ENCODE results near the gene DNAJC22. TPM values are rescaled to one million over a fixed set of nuclear protein-coding genes. Genes with fewer than 3 reads are reported as not detected.
A peak's percentile ranks its signal among the peaks of the same experiment; 100 is the strongest.

Gene DNAJC22
- total and polyA plus RNA-seq, 7 donors = 0.03 to 0.08 TPM; not detected in 5

- TF ChIP-seq, protein P1, sequence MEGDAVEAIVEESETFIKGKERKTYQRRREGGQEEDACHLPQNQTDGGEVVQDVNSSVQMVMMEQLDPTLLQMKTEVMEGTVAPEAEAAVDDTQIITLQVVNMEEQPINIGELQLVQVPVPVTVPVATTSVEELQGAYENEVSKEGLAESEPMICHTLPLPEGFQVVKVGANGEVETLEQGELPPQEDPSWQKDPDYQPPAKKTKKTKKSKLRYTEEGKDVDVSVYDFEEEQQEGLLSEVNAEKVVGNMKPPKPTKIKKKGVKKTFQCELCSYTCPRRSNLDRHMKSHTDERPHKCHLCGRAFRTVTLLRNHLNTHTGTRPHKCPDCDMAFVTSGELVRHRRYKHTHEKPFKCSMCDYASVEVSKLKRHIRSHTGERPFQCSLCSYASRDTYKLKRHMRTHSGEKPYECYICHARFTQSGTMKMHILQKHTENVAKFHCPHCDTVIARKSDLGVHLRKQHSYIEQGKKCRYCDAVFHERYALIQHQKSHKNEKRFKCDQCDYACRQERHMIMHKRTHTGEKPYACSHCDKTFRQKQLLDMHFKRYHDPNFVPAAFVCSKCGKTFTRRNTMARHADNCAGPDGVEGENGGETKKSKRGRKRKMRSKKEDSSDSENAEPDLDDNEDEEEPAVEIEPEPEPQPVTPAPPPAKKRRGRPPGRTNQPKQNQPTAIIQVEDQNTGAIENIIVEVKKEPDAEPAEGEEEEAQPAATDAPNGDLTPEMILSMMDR (IDR thresholded peaks at IDR 0.05) = no peak
- peaks cover 27% of the 10 kb centered on the region for H3K4me1 ChIP-seq
- ATAC-seq (no peak), DNase-seq (no peak)
- H3K27ac ChIP-seq = no peak overlapping the region
- intact Hi-C loops (cut with DNase I) = loop anchor here in 1 of 2 donors (1.0 kb wide), 1 partner anchor 201 kb away; no protein-coding TSS in a partner anchor
- no peaks in the 10 kb centered on the region for H3K27me3 ChIP-seq (ENCODE audit: insufficient read depth in 3 of 3, low read length in 2 of 3)
- H3K36me3 ChIP-seq (ENCODE audit: insufficient read depth in 1 of 2, low read depth in 1 of 2) = no peaks in the 10 kb centered on the region
- no peak overlapping the region for H3K4me3 ChIP-seq
- 62 to 78% (median 65%) methylated on average over 5 of the region's 5 CpGs for WGBS, 3 donors
- no peaks in the 10 kb centered on the region for H3K9me3 ChIP-seq
These were observed 18.9 kb downstream of the DNAJC22 start for GRCh38 chr12:49365542-49365941.

DNA sequence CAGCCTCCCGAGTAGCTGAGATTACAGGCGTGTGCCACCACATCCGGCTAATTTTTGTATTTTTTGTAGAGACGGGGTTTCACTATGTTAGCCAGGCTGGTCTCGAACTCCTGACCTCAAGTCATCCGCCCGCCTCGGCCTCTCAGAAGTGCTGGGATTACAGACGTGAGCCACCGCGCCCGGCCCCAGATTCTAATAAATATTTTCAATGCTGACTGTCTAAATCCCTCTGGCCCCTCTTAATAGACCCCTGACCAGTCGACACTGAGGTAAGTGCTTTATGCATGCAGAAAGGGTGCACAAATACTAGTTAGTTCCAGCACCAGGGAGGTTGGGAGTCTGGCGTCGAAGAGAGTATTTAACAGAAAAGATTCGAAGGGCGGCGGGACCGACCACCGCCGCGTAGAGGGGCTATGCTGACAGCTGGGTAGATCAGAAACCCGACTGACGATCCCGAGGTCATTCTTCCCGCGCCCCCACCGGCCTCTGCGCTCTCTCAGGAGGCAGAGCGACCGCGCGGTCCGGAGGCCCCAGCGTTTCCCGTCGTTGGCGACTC lies 19.5 kb downstream of the DNAJC22 start:
- DNase-seq (no peak), ATAC-seq (peak; percentile 33 to 50 (median 40))
- no peaks in the 10 kb centered on the region for H3K9me3 ChIP-seq
- 9 to 23% (median 10%) methylated on average over 28 to 38 of the region's 38 CpGs for WGBS, 3 donors
- peak overlapping the region; percentile 83 for H3K27ac ChIP-seq
- intact Hi-C loops (cut with DNase I) = no loop called here
- peaks cover 29% of the 10 kb centered on the region for H3K4me1 ChIP-seq
- TF ChIP-seq, protein P1 (IDR thresholded peaks at IDR 0.05) = no peak
- H3K36me3 ChIP-seq (ENCODE audit: insufficient read depth in 1 of 2, low read depth in 1 of 2) = no peaks in the 10 kb centered on the region
- no peaks in the 10 kb centered on the region for H3K27me3 ChIP-seq (ENCODE audit: insufficient read depth in 3 of 3, low read length in 2 of 3)
- H3K4me3 ChIP-seq = peak overlapping the region; percentile 70

DNA sequence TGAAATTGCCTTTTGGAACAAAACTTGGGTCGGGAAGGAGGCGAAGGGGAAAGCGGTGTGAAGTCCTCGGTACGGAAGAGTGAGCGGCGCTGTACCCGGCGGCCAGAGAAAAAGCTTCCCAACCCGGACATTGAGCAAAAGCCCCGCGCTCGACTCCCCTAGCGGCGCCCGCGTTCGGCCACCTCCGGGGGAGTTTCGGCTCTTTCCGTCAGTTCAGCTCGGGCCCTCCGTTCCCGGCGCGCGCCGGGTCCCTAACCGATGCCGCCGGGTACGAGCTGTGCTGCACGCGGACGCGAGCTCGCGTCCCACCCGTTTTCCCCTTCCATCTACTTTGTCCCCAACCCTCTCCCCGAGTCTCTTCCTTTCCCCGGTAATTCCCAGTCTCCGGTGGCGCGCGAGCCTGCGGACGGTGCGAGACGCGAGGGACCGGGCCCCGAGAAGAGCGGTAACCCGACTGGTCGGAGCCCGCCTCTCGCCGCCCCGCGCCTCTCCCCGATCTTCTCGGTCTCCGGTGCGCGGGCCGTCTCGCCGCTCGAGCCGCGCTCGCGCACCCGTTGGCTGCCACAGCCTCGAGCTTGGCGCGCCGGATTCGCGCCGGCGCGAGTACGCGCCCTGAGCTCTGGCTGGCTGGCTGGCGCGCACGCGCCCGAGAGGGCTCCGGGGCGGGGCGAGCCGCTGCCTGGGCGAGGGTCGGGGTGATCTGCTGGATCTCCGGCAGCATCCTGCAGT lies 20.1 kb downstream of the DNAJC22 start:
- H3K27me3 ChIP-seq (ENCODE audit: insufficient read depth in 3 of 3, low read length in 2 of 3) = no peaks in the 10 kb centered on the region
- peak; percentile 87 to 91 (median 90) for ATAC-seq
- no peaks in the 10 kb centered on the region for H3K36me3 ChIP-seq (ENCODE audit: insufficient read depth in 1 of 2, low read depth in 1 of 2)
- H3K9me3 ChIP-seq = no peaks in the 10 kb centered on the region
- intact Hi-C loops (cut with DNase I) = no loop called here
- TF ChIP-seq, protein P1 (IDR thresholded peaks at IDR 0.05) = peak; percentile 28
- H3K4me3 ChIP-seq = peak overlapping the region; percentile 70
- peak; percentile 93 to 95 for DNase-seq
- 0% methylated on average over 57 to 97 of the region's 97 CpGs for WGBS, 3 donors
- peak overlapping the region; percentile 83 for H3K27ac ChIP-seq
- peaks cover 29% of the 10 kb centered on the region for H3K4me1 ChIP-seq

DNA sequence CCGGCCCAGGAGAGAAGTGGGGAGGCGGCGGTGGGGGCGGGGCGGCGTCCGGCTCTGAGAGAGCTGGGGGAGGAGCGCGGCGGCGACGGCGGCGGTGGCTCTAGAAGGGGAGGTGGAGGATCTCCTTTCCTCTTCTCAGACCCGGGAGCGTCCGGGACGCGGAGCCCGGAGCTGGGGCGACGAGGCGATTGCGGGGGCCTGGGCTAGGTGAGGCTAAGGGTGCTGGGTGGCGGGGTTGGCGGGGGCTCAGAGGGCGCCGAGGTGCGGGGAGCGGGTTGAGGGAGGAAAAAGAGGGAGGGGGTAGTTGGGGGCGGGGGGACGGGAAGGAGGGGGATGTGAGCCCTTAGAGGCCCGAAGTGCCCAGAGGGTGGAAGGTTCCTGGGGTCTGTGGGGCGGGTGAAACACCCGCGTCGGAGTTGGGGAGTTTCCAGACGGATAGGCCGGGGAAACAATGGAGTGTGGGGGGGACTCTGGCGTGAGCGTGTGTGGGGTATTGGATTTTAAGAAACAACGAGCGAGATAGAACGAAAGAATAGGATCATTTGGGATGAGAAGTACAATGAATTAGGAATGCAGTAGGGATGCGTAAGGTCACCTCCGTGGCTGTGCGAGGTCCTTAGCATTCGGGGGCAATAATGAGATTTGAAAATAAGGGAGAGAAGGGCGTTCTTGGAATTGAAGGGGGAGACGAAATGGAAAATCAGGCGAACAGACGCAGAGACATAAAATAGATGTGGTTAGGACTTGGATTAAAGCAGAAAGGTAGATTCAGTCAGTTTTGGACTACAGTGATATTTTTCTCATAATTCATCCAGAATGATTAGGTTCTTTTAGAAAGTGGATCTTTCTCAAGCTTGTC lies 20.9 kb downstream of the DNAJC22 start, which contains the start of gene SPATS2:
SPATS2 (plus strand) TSS at position 82 of the 859 bp plus-strand sequence. CDS start 93,551 bp downstream, outside the sequence.
- Histone ChIP-seq H3K4me1 (peaks cover 29% of the 10 kb centered on the region), H3K4me3 (peak within 1 kb of the TSS; percentile 70), H3K27ac (peak within 1 kb of the TSS; percentile 83), H3K9me3 (no peaks in the 10 kb centered on the region), H3K36me3 (ENCODE audit: insufficient read depth in 1 of 2, low read depth in 1 of 2) (peaks cover 0 to 3% of the 10 kb centered on the region in 2 donors), H3K27me3 (ENCODE audit: insufficient read depth in 3 of 3, low read length in 2 of 3) (no peaks in the 10 kb centered on the region)
- 0 to 2% (median 1%) methylated on average over 41 to 52 of the region's 52 CpGs for WGBS, 3 donors
- TF ChIP-seq, protein P1 (IDR thresholded peaks at IDR 0.05) = no peak
- DNase-seq = peak; percentile 95 to 96
- intact Hi-C loops (cut with DNase I) = no loop called here
- ATAC-seq = peak in 1 of 4 donors; percentile 3

All from psoas muscle (tissue), 8 donors.